Erythroblast (primary cell): ENCODE data around the gene AMPH.

ENCODE experiments used
- GATA1 ChIP-seq: IDR thresholded peaks from 2 replicates; pipeline ENCODE4 v1.6.1; 2011; ENCODE audit warnings: low read depth, mild to moderate bottlenecking, control low read depth, low read length, moderate library complexity
- POLR2A ChIP-seq: IDR thresholded peaks from 2 replicates; pipeline ENCODE4 v1.6.1; 2011; ENCODE audit warnings: mild to moderate bottlenecking, low read length

DNA sequence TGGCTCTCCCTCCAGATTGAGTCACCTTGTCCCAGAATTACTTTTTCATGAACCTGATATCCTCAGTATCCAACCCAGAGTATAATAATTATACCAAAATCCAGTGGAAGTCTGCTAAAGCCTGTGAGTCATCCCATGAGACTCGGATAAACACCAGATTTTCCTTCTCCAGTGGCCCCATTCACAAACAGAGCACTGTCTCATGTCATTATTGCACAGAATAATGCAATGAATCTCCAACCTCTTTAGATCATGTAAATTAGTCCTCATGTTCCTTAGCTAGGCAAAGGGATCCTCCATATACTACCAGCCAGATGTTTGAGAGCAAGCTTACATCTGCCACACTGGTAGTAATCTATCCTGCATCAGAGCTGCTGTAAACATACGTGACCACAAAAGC, 89.0 kb downstream of the AMPH start:
- TF ChIP-seq POLR2A (no peak), GATA1 (no peak)
